Activated naive CD8-positive, alpha-beta T cell treated with anti-CD3 and anti-CD28 coated beads, Interleukin-2, amount 10 ng/mL, durations not matched to agents 7 days and 5 days (primary cell): Measurements from ENCODE around the gene KRT81. TPM values are rescaled to one million over a fixed set of nuclear protein-coding genes. Genes with fewer than 3 reads are reported as not detected.
"Not testable (repeated sequence)": the region's sequence is repeated elsewhere in the genome, so short reads cannot be mapped to it uniquely, and the experiment has no call there.

Experiments
- ATAC-seq: fragments of 150-1000 bp; cut with Tn5 transposase; one replicate; pipeline ENCODE4 v1.10.0; 2021; ENCODE audit warnings: low read depth, moderate library complexity
- POLR2A ChIA-PET: fragments of 350-600 bp; sonication (Branson Sonifier 250); formaldehyde crosslinking; loops from one replicate; lab custom pipeline; 2021; ENCODE audit warnings: antibody characterized with exemption; lab: Charles Lee
- DNase-seq: peaks from one replicate; pipeline ENCODE4 v3.0.0; 2021
- H3K27ac Mint-ChIP-seq: one replicate; pipeline ENCODE4 v1.8.0; 2022; ENCODE audit warnings: mild to moderate bottlenecking, mixed read lengths
- H3K27me3 Mint-ChIP-seq: one replicate; pipeline ENCODE4 v1.8.0; 2022; ENCODE audit warnings: mild to moderate bottlenecking, moderate library complexity, mixed read lengths
- H3K36me3 Mint-ChIP-seq: one replicate; pipeline ENCODE4 v1.8.0; 2021; ENCODE audit warnings: mild to moderate bottlenecking, mixed read lengths
- H3K4me1 Mint-ChIP-seq: one replicate; pipeline ENCODE4 v1.8.0; 2021; ENCODE audit warnings: mixed read lengths
- H3K4me3 Mint-ChIP-seq: one replicate; pipeline ENCODE4 v1.8.0; 2022; ENCODE audit warnings: mild to moderate bottlenecking, moderate library complexity, mixed read lengths
- H3K9me3 Mint-ChIP-seq: one replicate; pipeline ENCODE4 v1.8.0; 2021; ENCODE audit warnings: mixed read lengths
- total RNA-seq, 2 experiments: library from RNA; stranded (reverse); gene quantifications; one replicate each; pipeline ENCODE4 v1.2.3, GENCODE V29; 2021

Gene KRT81
- total RNA-seq, 2 experiments from 2014 or later = not detected

DNA sequence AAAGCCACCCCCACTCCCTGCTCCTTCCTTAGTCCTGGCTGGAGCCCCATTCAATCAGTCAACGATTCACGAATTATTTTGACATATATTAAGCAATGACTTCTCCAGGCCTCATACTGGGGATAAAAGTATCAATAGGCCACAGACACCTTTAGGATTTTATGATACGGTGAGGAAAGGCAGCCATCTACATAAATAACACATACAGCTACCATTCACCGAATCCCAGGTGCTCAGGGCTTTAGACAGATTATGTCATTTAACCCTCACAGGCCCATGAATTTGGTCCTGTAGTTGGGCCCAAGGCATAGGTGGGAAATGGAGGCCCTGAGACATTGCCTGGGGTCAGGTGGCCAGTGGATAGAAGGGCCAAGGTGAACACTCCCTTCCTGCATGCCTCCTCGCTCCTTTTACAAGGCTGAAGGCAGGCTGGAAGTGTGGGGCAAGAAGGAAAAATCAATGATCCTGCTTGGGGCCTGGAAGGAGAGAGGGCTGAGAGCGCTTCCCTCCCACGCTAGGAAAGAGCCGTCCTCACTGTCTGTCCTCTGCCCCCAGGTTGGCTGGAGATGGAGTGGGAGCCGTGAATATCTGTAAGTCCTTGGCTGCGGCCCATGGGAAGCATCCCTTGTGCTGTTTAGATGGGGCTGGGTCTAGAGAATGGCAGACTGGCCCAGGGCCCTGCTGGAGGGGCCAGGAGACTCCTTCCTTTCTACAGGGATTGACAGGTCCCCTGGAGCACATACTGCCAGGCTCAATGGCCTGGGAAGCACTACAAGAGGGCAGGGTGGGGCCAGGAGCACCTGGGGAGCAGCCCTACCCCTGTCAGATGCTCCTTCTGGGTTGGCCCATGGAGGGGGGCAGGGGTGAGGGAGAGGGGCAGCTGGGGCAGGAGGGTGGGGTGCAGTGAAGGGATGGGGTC, 43.5 kb downstream of the KRT81 start:
- no peak overlapping the region for H3K4me3 Mint-ChIP-seq
- peaks cover 14% of the 10 kb centered on the region for H3K36me3 Mint-ChIP-seq
- no peaks in the 10 kb centered on the region for H3K9me3 Mint-ChIP-seq
- POLR2A ChIA-PET = no interaction called here
- ATAC-seq = no peak
- peak overlapping the region; percentile 82 for H3K27ac Mint-ChIP-seq
- H3K4me1 Mint-ChIP-seq = peaks cover 76% of the 10 kb centered on the region
- peak; percentile 29 for DNase-seq
- H3K27me3 Mint-ChIP-seq = peaks cover 10% of the 10 kb centered on the region

DNA sequence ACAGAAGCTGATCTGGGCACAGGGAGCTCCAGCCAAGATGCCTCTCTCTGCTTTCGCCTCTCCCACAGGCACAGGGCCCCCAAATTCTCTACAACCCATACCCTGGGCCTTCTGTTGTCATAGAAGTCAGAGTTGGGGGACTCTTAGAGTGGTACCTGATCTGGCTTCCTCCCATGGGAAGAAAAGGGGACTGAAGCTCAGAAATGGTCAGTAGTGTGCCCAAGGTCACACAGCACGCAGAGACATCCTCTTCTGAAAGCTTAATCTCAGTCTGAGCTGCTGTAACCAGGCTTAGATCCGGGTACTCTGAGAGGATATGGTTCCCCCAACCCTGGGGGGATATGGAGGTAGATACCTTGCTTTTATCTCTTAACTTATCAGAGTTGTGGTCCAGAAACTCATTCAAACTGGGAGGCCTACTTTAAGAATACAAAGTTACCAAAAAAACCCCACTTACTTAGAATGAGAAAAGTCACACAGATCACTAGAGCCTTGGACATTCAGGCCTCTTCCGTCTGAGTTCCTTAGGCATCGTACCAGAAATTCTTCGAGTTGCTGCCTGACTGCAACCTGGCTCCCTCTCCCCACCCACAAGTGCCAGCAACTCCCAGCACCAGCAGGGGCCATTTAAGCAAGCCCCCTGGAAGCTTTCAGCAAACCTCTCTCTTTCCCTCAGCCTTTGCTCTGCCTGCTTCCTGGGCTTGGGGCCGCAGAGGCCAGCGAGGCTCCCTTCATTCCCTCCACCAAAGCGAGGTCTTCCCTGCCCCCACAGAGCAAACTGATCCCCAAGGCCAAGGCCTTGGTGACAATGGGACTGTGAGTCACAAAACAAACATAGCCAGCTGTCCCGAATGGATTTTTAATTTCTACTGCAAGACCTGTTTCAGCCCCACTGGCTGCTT, 44.4 kb downstream of the KRT81 start:
- peak overlapping the region; percentile 82 for H3K27ac Mint-ChIP-seq
- no peak for ATAC-seq
- POLR2A ChIA-PET = no interaction called here
- H3K9me3 Mint-ChIP-seq = no peaks in the 10 kb centered on the region
- H3K4me1 Mint-ChIP-seq = peaks cover 74% of the 10 kb centered on the region
- peak; percentile 28 for DNase-seq
- H3K36me3 Mint-ChIP-seq = peaks cover 11% of the 10 kb centered on the region
- H3K4me3 Mint-ChIP-seq = peak overlapping the region; percentile 27
- peaks cover 10% of the 10 kb centered on the region for H3K27me3 Mint-ChIP-seq

DNA sequence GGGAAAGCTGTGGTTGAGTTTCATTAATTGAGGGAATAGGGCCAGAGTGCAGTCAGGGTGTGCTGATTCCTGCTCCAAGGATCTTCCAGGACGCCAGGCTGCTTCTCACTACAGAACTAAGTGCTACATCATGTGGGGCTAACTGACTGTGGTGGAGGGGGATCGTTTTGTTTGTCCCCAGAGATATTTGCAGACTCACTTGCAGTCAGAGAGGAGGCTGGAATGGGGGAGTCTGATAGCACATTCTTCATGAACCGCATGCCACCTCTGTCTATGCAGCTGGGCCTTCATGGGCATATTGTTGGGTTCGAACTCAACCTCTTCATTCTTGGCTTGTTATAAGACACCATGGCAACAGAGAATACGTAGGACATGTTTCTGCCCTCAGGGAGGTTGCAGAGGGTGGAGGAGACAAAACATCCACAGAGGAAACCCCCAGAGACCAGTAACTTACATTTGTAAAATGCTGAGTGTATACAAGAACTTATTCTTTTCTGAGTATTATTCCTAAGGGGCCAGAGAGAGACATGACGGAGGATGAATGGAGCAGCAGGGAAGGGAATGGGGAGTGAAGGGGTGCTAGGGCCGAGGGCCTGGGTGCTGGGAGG, 45.3 kb downstream of the KRT81 start:
- H3K27me3 Mint-ChIP-seq = peaks cover 12% of the 10 kb centered on the region
- DNase-seq (no peak), ATAC-seq (no peak)
- POLR2A ChIA-PET = no interaction called here
- H3K9me3 Mint-ChIP-seq = no peaks in the 10 kb centered on the region
- H3K4me3 Mint-ChIP-seq = peak overlapping the region; percentile 33
- H3K36me3 Mint-ChIP-seq = peaks cover 7% of the 10 kb centered on the region
- peaks cover 65% of the 10 kb centered on the region for H3K4me1 Mint-ChIP-seq
- H3K27ac Mint-ChIP-seq = peak overlapping the region; percentile 82

DNA sequence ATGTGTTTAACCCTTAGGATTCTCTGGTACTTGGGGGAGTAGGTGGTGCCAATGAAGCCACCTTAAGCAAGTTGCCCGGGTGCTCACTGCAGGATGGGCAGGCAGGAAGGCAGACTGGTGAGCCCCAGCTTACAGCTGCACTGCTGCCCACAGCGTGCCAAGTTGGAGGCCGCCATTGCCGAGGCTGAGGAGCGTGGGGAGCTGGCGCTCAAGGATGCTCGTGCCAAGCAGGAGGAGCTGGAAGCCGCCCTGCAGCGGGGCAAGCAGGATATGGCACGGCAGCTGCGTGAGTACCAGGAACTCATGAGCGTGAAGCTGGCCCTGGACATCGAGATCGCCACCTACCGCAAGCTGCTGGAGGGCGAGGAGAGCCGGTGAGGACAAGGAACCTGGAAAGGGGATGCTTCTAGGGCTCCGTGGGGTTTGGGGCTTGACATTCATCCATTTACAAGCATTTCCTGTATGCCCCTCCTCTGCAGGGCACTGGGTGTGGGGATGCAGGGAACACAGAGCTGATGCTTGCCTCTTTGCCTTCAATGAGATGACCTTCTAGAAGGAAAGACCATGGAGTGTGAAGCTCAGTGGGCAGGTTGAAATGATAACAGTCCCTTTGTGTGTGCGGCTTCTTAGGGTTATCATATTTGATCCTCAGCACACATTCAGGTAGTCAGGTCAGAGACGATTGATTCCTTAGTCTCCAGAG, 45.9 kb downstream of the KRT81 start:
- Mint-ChIP-seq H3K9me3 (no peaks in the 10 kb centered on the region), H3K4me1 (peaks cover 62% of the 10 kb centered on the region), H3K27me3 (peaks cover 10% of the 10 kb centered on the region), H3K36me3 (peaks cover 7% of the 10 kb centered on the region), H3K27ac (peak overlapping the region; percentile 90), H3K4me3 (peak overlapping the region; percentile 33)
- ATAC-seq = no peak
- POLR2A ChIA-PET = no interaction called here
- DNase-seq = no peak

DNA sequence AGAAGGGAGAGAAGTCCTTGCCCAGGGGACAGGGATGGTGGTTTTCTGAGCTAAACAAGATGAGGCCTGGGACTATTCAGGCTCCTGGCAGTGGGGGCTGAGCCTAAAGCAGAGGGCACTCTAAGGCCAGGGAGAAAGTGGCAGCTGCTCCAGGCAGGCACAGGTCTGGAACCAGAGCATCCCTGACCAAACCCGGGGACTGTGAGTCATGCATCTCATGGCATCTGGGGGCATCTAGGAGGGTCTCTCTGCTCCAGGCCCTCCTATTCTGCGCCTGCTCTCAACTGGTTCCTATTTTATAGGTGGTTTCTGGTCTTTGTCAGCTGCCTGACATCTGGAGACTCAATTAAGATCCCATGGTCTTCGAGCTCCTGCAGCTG, 46.7 kb downstream of the KRT81 start:
- no peak for DNase-seq
- POLR2A ChIA-PET = interaction anchor here (0.8 to 2.2 kb wide), 6 partner anchors 7 to 762 kb away, joined by 3 to 10 read pairs (median 3); partner anchors contain the start of gene EIF4B
- peak; percentile 8 for ATAC-seq
- peaks cover 2% of the 10 kb centered on the region for H3K36me3 Mint-ChIP-seq
- peak overlapping the region; percentile 90 for H3K27ac Mint-ChIP-seq
- H3K4me1 Mint-ChIP-seq = peaks cover 57% of the 10 kb centered on the region
- peaks cover 9% of the 10 kb centered on the region for H3K27me3 Mint-ChIP-seq
- peak overlapping the region; percentile 67 for H3K4me3 Mint-ChIP-seq
- H3K9me3 Mint-ChIP-seq = no peaks in the 10 kb centered on the region

DNA sequence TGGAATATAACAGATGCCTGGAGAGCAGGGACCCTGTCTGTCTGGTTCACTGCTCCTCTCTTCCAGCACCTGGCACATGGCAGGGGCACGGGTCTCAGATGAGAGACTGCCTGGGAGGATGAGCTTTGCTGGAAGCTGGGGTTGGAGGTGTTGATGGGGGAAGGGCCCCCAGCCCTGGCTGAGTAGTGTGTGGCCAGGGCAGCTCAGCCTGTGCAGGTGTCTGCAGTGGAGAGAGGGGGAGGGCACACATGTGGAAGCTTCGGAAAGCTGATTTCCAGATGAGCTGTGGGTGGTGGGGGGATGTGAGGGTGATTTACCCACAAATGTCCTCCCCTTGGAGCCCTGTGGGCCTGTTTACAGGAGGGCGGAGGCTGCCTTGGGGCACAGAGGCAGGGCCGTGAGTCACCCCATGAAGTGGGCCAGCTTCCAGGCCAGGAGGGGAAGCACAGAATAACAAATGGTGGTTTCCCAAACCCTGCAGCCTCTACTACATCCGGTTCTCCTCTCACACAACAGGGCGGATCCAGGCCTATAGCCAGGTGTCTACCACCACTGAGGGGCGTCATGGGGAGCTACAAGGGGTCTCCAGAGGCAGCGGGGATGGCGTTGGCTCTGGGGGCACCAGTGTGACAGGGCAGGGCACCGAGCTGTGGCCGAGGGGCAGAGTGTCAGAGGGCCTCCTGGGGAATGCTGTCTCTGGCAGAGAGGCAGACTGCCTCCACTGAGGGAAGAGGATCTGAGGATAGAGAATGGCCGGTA, 47.3 kb downstream of the KRT81 start:
- H3K36me3 Mint-ChIP-seq = no peaks in the 10 kb centered on the region

DNA sequence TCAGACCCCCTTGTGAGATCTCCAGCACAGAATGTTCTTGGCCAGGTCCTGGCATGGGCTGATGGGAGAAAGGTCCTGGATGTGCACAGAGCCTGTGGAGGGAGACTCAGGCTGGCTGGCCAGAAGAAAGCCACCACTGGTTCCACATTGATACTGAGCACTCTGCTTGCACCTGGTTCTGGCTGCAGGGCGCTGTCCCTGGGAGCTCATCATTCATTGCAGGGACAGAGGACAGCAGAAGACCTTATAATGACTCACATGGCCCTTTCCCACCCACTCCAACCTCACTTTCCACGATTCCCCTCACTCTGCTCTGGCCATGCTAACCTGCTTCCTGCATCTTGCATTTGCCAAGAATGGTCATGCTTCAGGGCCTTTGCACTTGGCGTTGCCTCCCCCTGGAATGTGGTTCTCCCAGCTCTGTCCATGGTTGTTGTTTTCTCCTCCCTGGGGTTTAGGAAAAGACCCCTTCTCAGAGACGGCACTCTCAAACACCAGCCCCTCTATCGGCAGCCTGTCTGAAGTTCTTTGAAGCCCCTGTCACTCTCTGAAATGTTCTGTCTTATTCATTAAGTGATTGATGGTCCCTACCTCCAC, 48.0 kb downstream of the KRT81 start:
- no peak for ATAC-seq
- POLR2A ChIA-PET = interaction anchor here (0.9 to 2.2 kb wide), 6 partner anchors 9 to 763 kb away, joined by 3 to 10 read pairs (median 4); partner anchors contain the start of gene EIF4B
- DNase-seq = no peak
- H3K9me3 Mint-ChIP-seq = no peaks in the 10 kb centered on the region
- H3K4me3 Mint-ChIP-seq = peak overlapping the region; percentile 67
- peak overlapping the region; percentile 90 for H3K27ac Mint-ChIP-seq
- peaks cover 11% of the 10 kb centered on the region for H3K27me3 Mint-ChIP-seq
- H3K4me1 Mint-ChIP-seq = peaks cover 51% of the 10 kb centered on the region
- H3K36me3 Mint-ChIP-seq = no peaks in the 10 kb centered on the region

More for the DNA sequence above, 47.3 kb downstream of the KRT81 start:
- ATAC-seq (peak; percentile 96), DNase-seq (peak; percentile 63)
- Mint-ChIP-seq H3K27ac (peak overlapping the region; percentile 90), H3K9me3 (no peaks in the 10 kb centered on the region), H3K4me3 (peak overlapping the region; percentile 67), H3K4me1 (peaks cover 54% of the 10 kb centered on the region), H3K27me3 (peaks cover 10% of the 10 kb centered on the region)
- POLR2A ChIA-PET = interaction anchor here (0.8 to 2.2 kb wide), 8 partner anchors 8 to 762 kb away, joined by 3 to 10 read pairs (median 3); partner anchors contain the start of gene EIF4B

DNA sequence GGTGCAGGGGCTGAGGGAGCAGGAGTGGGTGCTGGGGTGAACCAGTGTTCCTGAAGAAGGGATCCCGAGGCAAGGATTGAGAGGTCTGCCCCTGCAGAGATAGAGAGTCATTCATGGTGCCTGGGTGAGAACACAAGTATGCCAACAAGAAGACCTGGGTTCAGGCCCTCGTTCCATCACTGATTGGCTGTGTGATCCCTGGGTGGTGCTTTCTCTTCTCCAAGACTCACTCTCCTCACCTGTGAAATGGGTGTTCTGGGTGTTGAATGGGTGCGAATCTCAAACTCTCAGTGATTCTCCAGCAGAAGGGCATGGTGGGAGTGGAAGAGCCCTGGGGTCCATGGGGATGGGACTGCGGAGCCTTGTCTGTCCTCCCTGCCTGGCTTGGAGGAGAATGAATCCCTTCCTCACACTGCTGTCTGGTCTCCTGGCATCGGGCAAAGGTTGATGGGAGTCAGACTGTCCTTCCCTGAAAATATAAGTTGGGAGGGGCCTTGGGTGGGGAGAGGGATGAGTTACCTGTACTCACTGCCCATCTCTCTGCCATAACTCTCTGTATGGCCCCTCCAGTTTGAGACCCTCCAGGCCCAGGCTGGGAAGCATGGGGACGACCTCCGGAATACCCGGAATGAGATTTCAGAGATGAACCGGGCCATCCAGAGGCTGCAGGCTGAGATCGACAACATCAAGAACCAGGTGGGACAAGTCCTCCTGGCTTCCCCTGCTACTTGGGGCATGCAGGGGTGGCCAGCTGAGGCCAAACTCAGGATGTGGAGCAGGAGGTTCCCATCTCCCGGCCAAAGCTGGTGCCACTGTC, 48.7 kb downstream of the KRT81 start:
- POLR2A ChIA-PET = interaction anchor here (0.9 to 2.2 kb wide), 3 partner anchors 9 to 17 kb away, joined by 3 to 10 read pairs (median 4); no protein-coding TSS in a partner anchor
- H3K36me3 Mint-ChIP-seq = no peaks in the 10 kb centered on the region
- no peaks in the 10 kb centered on the region for H3K9me3 Mint-ChIP-seq
- H3K4me3 Mint-ChIP-seq = no peak overlapping the region
- no peak for DNase-seq
- H3K27ac Mint-ChIP-seq = peak overlapping the region; percentile 90
- peaks cover 46% of the 10 kb centered on the region for H3K4me1 Mint-ChIP-seq
- H3K27me3 Mint-ChIP-seq = peaks cover 11% of the 10 kb centered on the region
- no peak for ATAC-seq

DNA sequence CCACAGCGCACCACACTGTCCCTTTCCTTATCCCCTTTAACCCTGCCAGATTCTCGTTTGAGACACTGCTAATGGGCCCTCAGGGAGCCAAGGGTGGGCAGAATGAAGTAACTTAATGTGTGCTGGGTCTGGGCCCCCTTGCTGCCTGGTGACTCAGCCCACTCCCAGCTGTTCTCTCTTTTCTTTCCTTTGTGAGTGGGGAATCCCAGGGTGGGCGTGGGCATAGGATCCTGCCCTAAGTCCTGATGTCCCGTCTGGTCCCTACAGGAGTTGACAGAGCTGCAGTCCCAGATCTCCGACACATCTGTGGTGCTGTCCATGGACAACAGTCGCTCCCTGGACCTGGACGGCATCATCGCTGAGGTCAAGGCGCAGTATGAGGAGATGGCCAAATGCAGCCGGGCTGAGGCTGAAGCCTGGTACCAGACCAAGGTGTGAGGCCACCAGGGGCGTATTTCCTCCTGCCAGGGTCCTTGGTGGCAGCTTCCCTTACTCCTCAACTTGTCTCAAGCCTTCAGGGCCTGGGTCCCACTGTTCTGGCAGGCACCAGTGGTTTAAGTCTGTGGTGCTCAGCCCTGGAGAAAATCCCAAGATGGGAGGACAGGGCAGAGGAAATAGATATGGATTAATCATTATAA, 50.0 kb downstream of the KRT81 start:
- no peak for DNase-seq
- peaks cover 35% of the 10 kb centered on the region for H3K4me1 Mint-ChIP-seq
- H3K4me3 Mint-ChIP-seq = no peak overlapping the region
- ATAC-seq = no peak
- no peak overlapping the region for H3K27ac Mint-ChIP-seq
- no peaks in the 10 kb centered on the region for H3K36me3 Mint-ChIP-seq
- peaks cover 13% of the 10 kb centered on the region for H3K27me3 Mint-ChIP-seq
- H3K9me3 Mint-ChIP-seq = no peaks in the 10 kb centered on the region
- POLR2A ChIA-PET = interaction anchor here (1.0 kb wide), 1 partner anchor 11 kb away, joined by 4 read pairs; no protein-coding TSS in a partner anchor

DNA sequence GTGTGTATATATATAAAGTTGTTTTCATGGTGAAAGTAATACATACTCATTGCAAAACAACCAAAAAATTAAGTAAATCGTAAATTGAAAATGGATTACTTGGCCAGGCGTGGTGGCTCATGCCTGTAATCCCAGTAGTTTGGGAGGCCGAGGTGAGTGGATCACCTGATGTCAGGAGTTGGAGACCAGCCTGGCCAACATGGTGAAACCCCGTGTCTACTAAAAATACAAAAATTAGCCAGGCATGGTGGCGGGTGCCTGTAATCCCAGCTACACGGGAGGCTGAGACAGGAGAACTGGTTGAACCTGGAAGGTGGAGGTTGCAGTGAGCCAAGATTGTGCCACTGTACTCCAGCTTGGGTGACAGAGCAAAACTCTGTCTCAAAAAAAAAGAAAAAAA, 51.1 kb downstream of the KRT81 start:
- DNase-seq, H3K36me3 Mint-ChIP-seq, H3K27ac Mint-ChIP-seq, H3K4me3 Mint-ChIP-seq, H3K9me3 Mint-ChIP-seq, ATAC-seq, POLR2A ChIA-PET: not testable (repeated sequence)
- Mint-ChIP-seq H3K4me1 (peaks cover 26% of the 10 kb centered on the region), H3K27me3 (peaks cover 20% of the 10 kb centered on the region)
